Tibial nerve (tissue), 4 donors: ENCODE data around the gene ADAM29. TPM values are rescaled to one million over a fixed set of nuclear protein-coding genes. Genes with fewer than 3 reads are reported as not detected.
"Not testable (repeated sequence)": the region's sequence is repeated elsewhere in the genome, so short reads cannot be mapped to it uniquely, and the experiment has no call there.

Source experiments
- DNase-seq, 2 donors: peaks; one replicate each; pipeline ENCODE4 v3.0.0-alpha.2; 2019; ENCODE audit warnings: low spot score in 2 of 2
- H3K27ac ChIP-seq, 4 donors: fragments of 200-600 bp; sonication (generic) in 3 of 4; one replicate each; pipeline ENCODE4 v1.5.1; 2017 to 2019; ENCODE audit warnings: mild to moderate bottlenecking in 1 of 4
- H3K27me3 ChIP-seq, 2 donors: fragments of 200-600 bp; sonication (generic) in 1 of 2; one replicate each; pipeline versions ENCODE4 v1.5.1 to v1.6.0; 2017 to 2019
- H3K36me3 ChIP-seq, 3 donors: fragments of 200-600 bp; sonication (generic); one replicate each; pipeline ENCODE4 v1.5.1; 2018 to 2019
- H3K4me1 ChIP-seq, 4 donors: fragments of 200-600 bp; sonication (generic) in 3 of 4; one replicate each; pipeline ENCODE4 v1.5.1; 2017 to 2019
- H3K4me3 ChIP-seq, 4 donors: fragments of 200-600 bp; sonication (generic) in 3 of 4; one replicate each; pipeline ENCODE4 v1.5.1; 2017 to 2019; ENCODE audit warnings: mild to moderate bottlenecking in 1 of 4, moderate library complexity in 1 of 4
- H3K9me3 ChIP-seq, 4 donors: fragments of 200-600 bp; sonication (generic) in 3 of 4; one replicate each; pipeline ENCODE4 v1.5.1; 2017 to 2019
- EP300 ChIP-seq, 2 donors: sonication (generic); formaldehyde crosslinking; IDR thresholded peaks; one replicate each; pipeline ENCODE4 v1.6.1; 2017; ENCODE audit warnings: antibody characterized with exemption in 2 of 2, mild to moderate bottlenecking in 1 of 2
- POLR2A ChIP-seq, 2 donors: fragments of 450-650 bp; IDR thresholded peaks; one replicate each; pipeline ENCODE4 v1.6.1; 2017; ENCODE audit warnings: antibody characterized with exemption in 2 of 2, mild to moderate bottlenecking in 2 of 2, moderate library complexity in 2 of 2
- WGBS, 2 donors: methylation state at CpG; one replicate each; pipeline ENCODE4 v1.1.5; 2018; 5-methylcytosine and 5-hydroxymethylcytosine counted together
- total RNA-seq, 4 donors: library from RNA; depleted of rRNA; stranded (reverse); fragments of >200 nt; gene quantifications; one replicate each; pipeline ENCODE4 v1.1.0, GENCODE V29; 2016
- TF ChIP-seq, protein P1 (sequence below), 5 experiments: fragments of 200-600 bp in 3 of 5; fragments of 450-650 bp in 2 of 5; sonication (generic) in 3 of 5; IDR thresholded peaks; one replicate each; pipeline ENCODE4 v1.5.1; 2016 to 2019; ENCODE audit warnings: antibody characterized with exemption in 5 of 5, mild to moderate bottlenecking in 3 of 5, moderate library complexity in 2 of 5

The ADAM29 gene
- not detected for total RNA-seq

- DNase-seq, result no peak
- H3K4me1 ChIP-seq, result no peaks in the 10 kb centered on the region
- no peaks in the 10 kb centered on the region for H3K36me3 ChIP-seq
- no peaks in the 10 kb centered on the region for H3K9me3 ChIP-seq
- no peak within 1 kb of the TSS for H3K27ac ChIP-seq
- H3K27me3 ChIP-seq, result no peaks in the 10 kb centered on the region
- WGBS, 2 donors, result 82 to 92% methylated on average over 5 of the region's 5 CpGs
- no peak within 1 kb of the TSS for H3K4me3 ChIP-seq
- TF ChIP-seq POLR2A (IDR thresholded peaks at IDR 0.05), result no peak
- TF ChIP-seq, protein P1, sequence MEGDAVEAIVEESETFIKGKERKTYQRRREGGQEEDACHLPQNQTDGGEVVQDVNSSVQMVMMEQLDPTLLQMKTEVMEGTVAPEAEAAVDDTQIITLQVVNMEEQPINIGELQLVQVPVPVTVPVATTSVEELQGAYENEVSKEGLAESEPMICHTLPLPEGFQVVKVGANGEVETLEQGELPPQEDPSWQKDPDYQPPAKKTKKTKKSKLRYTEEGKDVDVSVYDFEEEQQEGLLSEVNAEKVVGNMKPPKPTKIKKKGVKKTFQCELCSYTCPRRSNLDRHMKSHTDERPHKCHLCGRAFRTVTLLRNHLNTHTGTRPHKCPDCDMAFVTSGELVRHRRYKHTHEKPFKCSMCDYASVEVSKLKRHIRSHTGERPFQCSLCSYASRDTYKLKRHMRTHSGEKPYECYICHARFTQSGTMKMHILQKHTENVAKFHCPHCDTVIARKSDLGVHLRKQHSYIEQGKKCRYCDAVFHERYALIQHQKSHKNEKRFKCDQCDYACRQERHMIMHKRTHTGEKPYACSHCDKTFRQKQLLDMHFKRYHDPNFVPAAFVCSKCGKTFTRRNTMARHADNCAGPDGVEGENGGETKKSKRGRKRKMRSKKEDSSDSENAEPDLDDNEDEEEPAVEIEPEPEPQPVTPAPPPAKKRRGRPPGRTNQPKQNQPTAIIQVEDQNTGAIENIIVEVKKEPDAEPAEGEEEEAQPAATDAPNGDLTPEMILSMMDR (IDR thresholded peaks at IDR 0.05), result no peak
- TF ChIP-seq EP300 (IDR thresholded peaks at IDR 0.05), result no peak
Observed at GRCh38 chr4:174918058-174918457, at the start of gene ADAM29. ADAM29 (plus strand) TSS chr4:174918358; CDS start chr4:174975526, 57,168 bp downstream.

GRCh38 chr4:174869339-174869738, 48.8 kb upstream of the ADAM29 start:
- H3K9me3 ChIP-seq, result no peaks in the 10 kb centered on the region
- H3K27me3 ChIP-seq, result no peaks in the 10 kb centered on the region
- no peaks in the 10 kb centered on the region for H3K36me3 ChIP-seq
- peaks cover 0 to 9% (median 0%) of the 10 kb centered on the region in 4 donors for H3K4me1 ChIP-seq
- no peak overlapping the region for H3K27ac ChIP-seq
- 71 to 76% methylated on average over 3 of the region's 3 CpGs for WGBS, 2 donors
- DNase-seq, result no peak
- no peak overlapping the region for H3K4me3 ChIP-seq
- TF ChIP-seq, protein P1 (IDR thresholded peaks at IDR 0.05), result no peak
- TF ChIP-seq EP300 (IDR thresholded peaks at IDR 0.05) (no peak), POLR2A (IDR thresholded peaks at IDR 0.05) (no peak)

DNA sequence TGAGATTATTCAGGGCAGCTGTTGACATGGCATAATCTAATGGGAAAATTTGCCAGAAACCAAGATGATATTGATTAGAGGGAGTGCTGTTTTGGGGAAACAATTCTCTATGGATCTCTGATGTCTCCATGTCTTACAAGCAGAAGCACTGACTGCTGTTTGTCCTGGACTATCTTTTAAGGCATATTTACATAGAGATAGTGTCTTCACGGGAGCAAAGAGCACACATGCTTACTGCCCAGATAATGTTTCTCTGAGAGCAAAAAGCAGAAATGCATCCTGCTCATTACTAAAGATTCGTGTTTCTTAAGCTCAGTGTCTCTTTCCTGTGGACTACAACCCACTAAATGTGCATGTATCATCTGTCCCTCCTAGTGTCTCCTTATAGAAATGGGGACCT, 47.8 kb upstream of the ADAM29 start:
- Histone ChIP-seq H3K4me3 (no peak overlapping the region), H3K27me3 (no peaks in the 10 kb centered on the region), H3K4me1 (peaks cover 0 to 9% (median 0%) of the 10 kb centered on the region in 4 donors), H3K9me3 (no peaks in the 10 kb centered on the region), H3K27ac (no peak overlapping the region), H3K36me3 (no peaks in the 10 kb centered on the region)
- WGBS, 2 donors, result 38 to 39% methylated on average over 2 of the region's 2 CpGs
- no peak for DNase-seq
- TF ChIP-seq, protein P1 (IDR thresholded peaks at IDR 0.05), result no peak
- TF ChIP-seq POLR2A (IDR thresholded peaks at IDR 0.05), result no peak
- TF ChIP-seq EP300 (IDR thresholded peaks at IDR 0.05), result no peak

DNA sequence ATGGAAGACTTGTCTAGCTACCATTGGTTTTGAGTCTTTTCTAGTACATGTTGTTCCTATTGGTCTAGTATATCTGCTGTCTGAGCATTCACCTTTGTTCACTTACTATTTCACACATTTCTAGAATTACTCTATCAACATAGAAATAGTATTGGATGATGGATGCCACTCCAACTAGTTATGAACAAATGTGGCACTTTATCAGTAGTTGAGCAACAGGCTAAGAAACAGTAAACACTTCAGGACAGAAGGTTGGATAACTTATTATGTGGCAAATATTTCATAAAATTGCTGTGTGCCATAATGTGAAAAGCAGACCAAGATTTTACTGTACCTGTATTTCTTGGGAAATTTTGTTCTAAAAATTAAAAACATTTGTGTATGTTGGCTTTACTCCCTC, 46.8 kb upstream of the ADAM29 start:
- H3K4me3 ChIP-seq, result no peak overlapping the region
- TF ChIP-seq, protein P1 (IDR thresholded peaks at IDR 0.05), result no peak
- TF ChIP-seq POLR2A (IDR thresholded peaks at IDR 0.05), result no peak
- TF ChIP-seq EP300 (IDR thresholded peaks at IDR 0.05), result no peak
- no peaks in the 10 kb centered on the region for H3K36me3 ChIP-seq
- H3K27ac ChIP-seq, result no peak overlapping the region
- no peaks in the 10 kb centered on the region for H3K9me3 ChIP-seq
- H3K27me3 ChIP-seq, result no peaks in the 10 kb centered on the region
- peaks cover 0 to 9% (median 0%) of the 10 kb centered on the region in 4 donors for H3K4me1 ChIP-seq
- no peak for DNase-seq

- H3K27me3 ChIP-seq, H3K9me3 ChIP-seq, H3K27ac ChIP-seq, H3K36me3 ChIP-seq, H3K4me1 ChIP-seq, H3K4me3 ChIP-seq, DNase-seq: not testable (repeated sequence)
- WGBS, 2 donors, result 24 to 28% methylated on average over 3 to 4 of the region's 4 CpGs
Observed at GRCh38 chr4:174873146-174873545, 45.0 kb upstream of the ADAM29 start.

GRCh38 chr4:174873931-174874330, 44.2 kb upstream of the ADAM29 start:
- Histone ChIP-seq H3K27ac (no peak overlapping the region), H3K36me3 (no peaks in the 10 kb centered on the region), H3K9me3 (no peaks in the 10 kb centered on the region), H3K27me3 (no peaks in the 10 kb centered on the region), H3K4me3 (no peak overlapping the region), H3K4me1 (peaks cover 0 to 9% (median 0%) of the 10 kb centered on the region in 4 donors)
- WGBS, 2 donors, result 59 to 69% methylated on average over 1 of the region's 1 CpG
- no peak for DNase-seq
- TF ChIP-seq POLR2A (IDR thresholded peaks at IDR 0.05), result no peak
- TF ChIP-seq EP300 (IDR thresholded peaks at IDR 0.05), result no peak
- TF ChIP-seq, protein P1 (IDR thresholded peaks at IDR 0.05), result no peak
